GM19468 (cell line): ENCODE results near the gene OR2T29.
"Not testable (repeated sequence)": the region's sequence is repeated elsewhere in the genome, so short reads cannot be mapped to it uniquely, and the experiment has no call there.

Experiments used
- ATAC-seq: cut with Tn5 transposase; IDR thresholded peaks from one replicate; pipeline ENCODE4 v1.9.1; 2021; ENCODE audit warnings: mild to moderate bottlenecking, moderate library complexity, moderate number of reproducible peaks; ENCODE audit not compliant: unreplicated experiment; ENCODE audit errors: extremely low read depth

Gene OR2T29

GRCh38 chr1:248562672-248563071 is at the start of gene OR2T29:
OR2T29 (minus strand) TSS chr1:248562772; CDS start chr1:248559491, 3,281 bp downstream.
- ATAC-seq, result not testable (repeated sequence)

- no peak for ATAC-seq
Measured at GRCh38 chr1:248611883-248612414, 49.4 kb upstream of the OR2T29 start.

GRCh38 chr1:248610301-248610700 is 47.7 kb upstream of the OR2T29 start:
- no peak for ATAC-seq

GRCh38 chr1:248599396-248599795 is 36.8 kb upstream of the OR2T29 start:
- ATAC-seq, result no peak

GRCh38 chr1:248597589-248597988 is 35.0 kb upstream of the OR2T29 start, which contains the start of gene OR2T10:
OR2T10 (minus strand) TSS chr1:248597700; CDS start chr1:248593768, 3,932 bp downstream.
- ATAC-seq, result no peak

GRCh38 chr1:248596615-248597014 is 34.0 kb upstream of the OR2T29 start:
- no peak for ATAC-seq

- ATAC-seq, result no peak
Measured at GRCh38 chr1:248593226-248593625, 30.7 kb upstream of the OR2T29 start.

- no peak for ATAC-seq
Measured at GRCh38 chr1:248592655-248593054, 30.1 kb upstream of the OR2T29 start.

GRCh38 chr1:248590055-248590454 is 27.5 kb upstream of the OR2T29 start:
- no peak for ATAC-seq

- ATAC-seq, result peak; percentile 49
Measured at GRCh38 chr1:248589334-248589733, 26.8 kb upstream of the OR2T29 start.

GRCh38 chr1:248585266-248585665 is 22.7 kb upstream of the OR2T29 start:
- ATAC-seq, result no peak

- no peak for ATAC-seq
Measured at GRCh38 chr1:248576260-248576980, 13.8 kb upstream of the OR2T29 start.

- not testable (repeated sequence) for ATAC-seq
Measured at GRCh38 chr1:248574657-248575056, 12.1 kb upstream of the OR2T29 start, which contains the start of gene OR2T34. OR2T34 (minus strand) TSS chr1:248574757; CDS start chr1:248574757, 0 bp downstream.

- ATAC-seq, result not testable (repeated sequence)
Measured at GRCh38 chr1:248573856-248574255, 11.3 kb upstream of the OR2T29 start.

- ATAC-seq, result peak; percentile 89
Measured at GRCh38 chr1:248572049-248572448, 9.5 kb upstream of the OR2T29 start.

GRCh38 chr1:248570811-248571210 is 8.2 kb upstream of the OR2T29 start:
- ATAC-seq, result not testable (repeated sequence)

- ATAC-seq, result not testable (repeated sequence)
Measured at GRCh38 chr1:248569049-248569448, 6.5 kb upstream of the OR2T29 start.

- ATAC-seq, result not testable (repeated sequence)
Measured at GRCh38 chr1:248565530-248566373, 3.2 kb upstream of the OR2T29 start.

- not testable (repeated sequence) for ATAC-seq
Measured at GRCh38 chr1:248551027-248551426, 11.5 kb downstream of the OR2T29 start.

GRCh38 chr1:248547383-248547782 is 15.2 kb downstream of the OR2T29 start:
- not testable (repeated sequence) for ATAC-seq

- not testable (repeated sequence) for ATAC-seq
Measured at GRCh38 chr1:248537449-248537848, 25.1 kb downstream of the OR2T29 start.
